ENCODE data around the gene ADAM12. TPM values are rescaled to one million over a fixed set of nuclear protein-coding genes. Genes with fewer than 3 reads are reported as not detected.

The ADAM12 gene
- total RNA-seq, 3 donors from 2014 or later (not counting 1 experiment from before 2014, with no cell fraction given): 1.6 to 1.9 (median 1.8) TPM

DNA sequence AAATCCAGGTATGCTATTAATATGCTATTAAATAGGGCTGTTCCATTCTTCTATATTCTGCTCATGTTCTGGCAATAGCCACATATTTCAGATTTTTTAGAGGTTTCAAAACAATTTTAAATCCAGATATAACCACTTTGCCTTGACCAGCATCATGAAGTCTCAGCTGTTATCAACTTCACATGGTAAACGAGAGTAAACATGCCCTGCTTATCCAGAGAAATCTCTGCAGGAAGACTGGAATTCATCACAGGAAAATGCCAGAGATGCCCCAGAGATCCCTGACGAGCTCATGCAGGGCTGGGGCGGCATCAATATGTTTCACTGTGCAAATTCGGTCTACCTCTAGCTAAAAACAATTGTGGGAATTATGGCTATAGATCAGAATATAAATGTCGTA is 365.4 kb downstream of the ADAM12 start:
- Histone ChIP-seq H3K9me3 (ENCODE audit: control insufficient read depth, insufficient read depth, low read length) (no peaks in the 10 kb centered on the region), H3K36me3 (ENCODE audit: control insufficient read depth, insufficient read depth, low read length) (no peaks in the 10 kb centered on the region), H3K4me3 (ENCODE audit: low read length) (no peak overlapping the region), H3K4me1 (ENCODE audit: control insufficient read depth, insufficient read depth, low read length) (no peaks in the 10 kb centered on the region), H3K27me3 (ENCODE audit: control insufficient read depth, insufficient read depth, low read length) (no peaks in the 10 kb centered on the region), H3K27ac (ENCODE audit: low read length) (no peak overlapping the region)
- no peak for DNase-seq
- Mint-ChIP-seq H3K4me1 (no peaks in the 10 kb centered on the region), H3K4me3 (no peak overlapping the region), H3K27ac (no peak overlapping the region), H3K27me3 (ENCODE audit: low read depth in 2 of 2) (peaks cover 7 to 12% of the 10 kb centered on the region in 2 donors), H3K36me3 (peaks cover 4% of the 10 kb centered on the region), H3K9me3 (no peaks in the 10 kb centered on the region)
- TF ChIP-seq, protein P1, sequence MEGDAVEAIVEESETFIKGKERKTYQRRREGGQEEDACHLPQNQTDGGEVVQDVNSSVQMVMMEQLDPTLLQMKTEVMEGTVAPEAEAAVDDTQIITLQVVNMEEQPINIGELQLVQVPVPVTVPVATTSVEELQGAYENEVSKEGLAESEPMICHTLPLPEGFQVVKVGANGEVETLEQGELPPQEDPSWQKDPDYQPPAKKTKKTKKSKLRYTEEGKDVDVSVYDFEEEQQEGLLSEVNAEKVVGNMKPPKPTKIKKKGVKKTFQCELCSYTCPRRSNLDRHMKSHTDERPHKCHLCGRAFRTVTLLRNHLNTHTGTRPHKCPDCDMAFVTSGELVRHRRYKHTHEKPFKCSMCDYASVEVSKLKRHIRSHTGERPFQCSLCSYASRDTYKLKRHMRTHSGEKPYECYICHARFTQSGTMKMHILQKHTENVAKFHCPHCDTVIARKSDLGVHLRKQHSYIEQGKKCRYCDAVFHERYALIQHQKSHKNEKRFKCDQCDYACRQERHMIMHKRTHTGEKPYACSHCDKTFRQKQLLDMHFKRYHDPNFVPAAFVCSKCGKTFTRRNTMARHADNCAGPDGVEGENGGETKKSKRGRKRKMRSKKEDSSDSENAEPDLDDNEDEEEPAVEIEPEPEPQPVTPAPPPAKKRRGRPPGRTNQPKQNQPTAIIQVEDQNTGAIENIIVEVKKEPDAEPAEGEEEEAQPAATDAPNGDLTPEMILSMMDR (IDR thresholded peaks at IDR 0.05): no peak
- 94% methylated on average over 5 of the region's 5 CpGs for WGBS (ENCODE audit: insufficient coverage)
- intact Hi-C loops (cut with micrococcal nuclease): no loop called here
- ATAC-seq: no peak

DNA sequence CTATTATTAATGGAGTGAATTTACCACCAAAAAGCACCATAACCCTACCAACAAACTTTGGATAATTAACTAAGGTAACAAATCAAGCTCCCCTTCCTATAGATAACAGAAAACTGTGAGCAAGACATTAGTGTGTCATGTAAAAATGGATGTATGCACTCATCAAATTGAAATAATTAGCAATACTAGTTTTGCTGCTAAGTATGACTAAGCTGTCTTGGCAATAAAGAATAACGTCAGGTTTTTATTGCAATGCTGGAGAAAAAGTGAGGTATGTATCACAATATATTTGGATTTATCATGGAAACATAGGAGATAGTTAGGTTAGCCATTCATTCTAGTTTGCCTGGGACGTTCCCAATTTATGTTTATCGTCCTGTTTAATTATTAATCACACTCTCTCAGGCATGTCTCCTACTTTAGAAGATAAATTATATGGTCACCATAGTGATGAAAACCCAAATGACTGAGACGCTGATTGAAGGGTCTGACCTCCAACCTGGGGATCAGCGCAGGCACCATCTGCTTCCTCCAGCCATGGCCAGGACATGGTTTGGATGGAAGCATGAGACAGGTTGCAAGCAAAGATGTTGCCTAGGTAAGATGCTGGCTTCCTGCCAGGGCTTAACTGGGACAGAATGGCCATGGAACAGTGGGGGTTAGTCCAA is 366.3 kb downstream of the ADAM12 start:
- TF ChIP-seq, protein P1 (IDR thresholded peaks at IDR 0.05): no peak
- no peaks in the 10 kb centered on the region for H3K36me3 ChIP-seq (ENCODE audit: control insufficient read depth, insufficient read depth, low read length)
- H3K4me3 Mint-ChIP-seq: no peak overlapping the region
- no peaks in the 10 kb centered on the region for H3K9me3 Mint-ChIP-seq
- H3K4me1 ChIP-seq (ENCODE audit: control insufficient read depth, insufficient read depth, low read length): no peaks in the 10 kb centered on the region
- peaks cover 7 to 9% of the 10 kb centered on the region in 2 donors for H3K27me3 Mint-ChIP-seq (ENCODE audit: low read depth in 2 of 2)
- H3K9me3 ChIP-seq (ENCODE audit: control insufficient read depth, insufficient read depth, low read length): no peaks in the 10 kb centered on the region
- no peak overlapping the region for H3K27ac Mint-ChIP-seq
- ATAC-seq: no peak
- 100% methylated on average over 3 of the region's 5 CpGs for WGBS (ENCODE audit: insufficient coverage)
- no peak overlapping the region for H3K4me3 ChIP-seq (ENCODE audit: low read length)
- H3K4me1 Mint-ChIP-seq: peaks cover 0 to 4% of the 10 kb centered on the region in 2 donors
- no peaks in the 10 kb centered on the region for H3K36me3 Mint-ChIP-seq
- no peak for DNase-seq
- intact Hi-C loops (cut with micrococcal nuclease): no loop called here
- H3K27ac ChIP-seq (ENCODE audit: low read length): no peak overlapping the region
- no peaks in the 10 kb centered on the region for H3K27me3 ChIP-seq (ENCODE audit: control insufficient read depth, insufficient read depth, low read length)

- no peaks in the 10 kb centered on the region for H3K36me3 ChIP-seq (ENCODE audit: control insufficient read depth, insufficient read depth, low read length)
- Mint-ChIP-seq H3K27ac (no peak overlapping the region), H3K27me3 (ENCODE audit: low read depth in 2 of 2) (no peaks in the 10 kb centered on the region), H3K9me3 (no peaks in the 10 kb centered on the region), H3K4me1 (peaks cover 12 to 19% of the 10 kb centered on the region in 2 donors), H3K36me3 (no peaks in the 10 kb centered on the region), H3K4me3 (no peak overlapping the region)
- H3K27ac ChIP-seq (ENCODE audit: low read length): no peak overlapping the region
- H3K4me1 ChIP-seq (ENCODE audit: control insufficient read depth, insufficient read depth, low read length): peaks cover 8% of the 10 kb centered on the region
- intact Hi-C loops (cut with micrococcal nuclease): no loop called here
- TF ChIP-seq, protein P1 (IDR thresholded peaks at IDR 0.05): no peak
- no peak overlapping the region for H3K4me3 ChIP-seq (ENCODE audit: low read length)
- no peaks in the 10 kb centered on the region for H3K27me3 ChIP-seq (ENCODE audit: control insufficient read depth, insufficient read depth, low read length)
- DNase-seq: no peak
- no peaks in the 10 kb centered on the region for H3K9me3 ChIP-seq (ENCODE audit: control insufficient read depth, insufficient read depth, low read length)
- ATAC-seq: no peak
- 97% methylated on average over 2 of the region's 2 CpGs for WGBS (ENCODE audit: insufficient coverage)
These were observed 370.2 kb downstream of the ADAM12 start for GRCh38 chr10:126017961-126018560.
